ENCODE data around the gene IFIT5.

Gene IFIT5, protein sequence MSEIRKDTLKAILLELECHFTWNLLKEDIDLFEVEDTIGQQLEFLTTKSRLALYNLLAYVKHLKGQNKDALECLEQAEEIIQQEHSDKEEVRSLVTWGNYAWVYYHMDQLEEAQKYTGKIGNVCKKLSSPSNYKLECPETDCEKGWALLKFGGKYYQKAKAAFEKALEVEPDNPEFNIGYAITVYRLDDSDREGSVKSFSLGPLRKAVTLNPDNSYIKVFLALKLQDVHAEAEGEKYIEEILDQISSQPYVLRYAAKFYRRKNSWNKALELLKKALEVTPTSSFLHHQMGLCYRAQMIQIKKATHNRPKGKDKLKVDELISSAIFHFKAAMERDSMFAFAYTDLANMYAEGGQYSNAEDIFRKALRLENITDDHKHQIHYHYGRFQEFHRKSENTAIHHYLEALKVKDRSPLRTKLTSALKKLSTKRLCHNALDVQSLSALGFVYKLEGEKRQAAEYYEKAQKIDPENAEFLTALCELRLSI

DNA sequence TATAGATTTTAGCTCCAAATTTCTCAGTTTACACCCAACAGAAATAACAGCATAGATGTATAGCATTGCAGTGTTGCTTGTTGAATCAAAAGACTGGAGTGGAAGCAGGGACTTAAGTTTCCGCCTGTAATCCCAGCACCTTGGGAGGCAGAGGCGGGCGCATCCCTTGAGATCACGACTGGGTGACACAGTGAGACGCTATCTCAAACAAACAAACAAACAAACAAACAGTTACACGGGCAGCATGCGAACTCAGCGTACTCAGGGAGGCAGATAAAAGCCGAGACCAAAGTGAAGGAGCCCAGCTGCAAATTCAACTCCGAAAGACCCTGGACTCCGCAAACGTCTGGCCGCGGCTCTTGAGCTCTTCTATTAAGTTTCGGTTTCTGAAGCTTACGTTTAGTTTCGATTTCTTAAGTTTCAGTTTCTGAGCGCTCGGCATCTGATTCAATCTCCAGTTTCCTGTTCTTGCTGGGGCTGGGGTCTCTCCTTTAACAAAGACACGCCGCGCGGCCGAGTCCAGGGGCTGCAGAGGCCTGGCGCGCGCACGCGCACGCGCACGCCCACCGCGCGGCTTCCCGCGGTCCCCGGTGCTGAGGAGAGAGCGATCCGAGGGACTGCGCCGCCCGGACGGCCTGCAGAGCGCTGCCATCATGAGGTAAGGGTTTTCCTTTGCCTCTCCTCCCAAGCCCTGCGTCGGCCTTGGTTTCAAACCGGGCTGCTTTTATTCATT lies at the start of gene IFIT5:
Gene IFIT5, plus strand, starts transcription at position 423 of the 733 bp plus-strand sequence. Its CDS starts 231 bp downstream, at position 654.
- peak within 1 kb of the TSS; percentile 38 for H3K27ac ChIP-seq

DNA sequence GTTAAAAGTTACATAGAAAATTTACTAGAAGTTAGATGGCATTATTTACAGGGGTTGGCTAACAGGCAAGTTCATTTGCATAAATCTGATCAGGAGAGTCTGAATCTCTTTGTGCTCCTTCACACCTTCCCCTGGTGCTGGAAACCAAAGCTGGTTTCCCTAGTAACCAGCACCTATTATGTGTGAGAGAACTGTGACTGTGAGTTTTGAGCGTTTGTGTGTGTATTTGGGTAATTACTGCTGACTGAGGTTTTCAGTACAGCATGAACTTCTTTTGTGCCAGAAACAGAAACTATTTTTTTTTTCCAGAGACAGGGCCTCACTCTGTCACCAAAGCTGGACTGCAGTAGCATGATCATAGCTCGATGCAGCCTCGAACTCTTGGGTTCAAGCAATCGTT lies 46.8 kb upstream of the IFIT5 start:
- no peak overlapping the region for H3K27ac ChIP-seq
- no peak for TF ChIP-seq ZFX (IDR thresholded peaks at IDR 0.05)
- TF ChIP-seq, protein P1, sequence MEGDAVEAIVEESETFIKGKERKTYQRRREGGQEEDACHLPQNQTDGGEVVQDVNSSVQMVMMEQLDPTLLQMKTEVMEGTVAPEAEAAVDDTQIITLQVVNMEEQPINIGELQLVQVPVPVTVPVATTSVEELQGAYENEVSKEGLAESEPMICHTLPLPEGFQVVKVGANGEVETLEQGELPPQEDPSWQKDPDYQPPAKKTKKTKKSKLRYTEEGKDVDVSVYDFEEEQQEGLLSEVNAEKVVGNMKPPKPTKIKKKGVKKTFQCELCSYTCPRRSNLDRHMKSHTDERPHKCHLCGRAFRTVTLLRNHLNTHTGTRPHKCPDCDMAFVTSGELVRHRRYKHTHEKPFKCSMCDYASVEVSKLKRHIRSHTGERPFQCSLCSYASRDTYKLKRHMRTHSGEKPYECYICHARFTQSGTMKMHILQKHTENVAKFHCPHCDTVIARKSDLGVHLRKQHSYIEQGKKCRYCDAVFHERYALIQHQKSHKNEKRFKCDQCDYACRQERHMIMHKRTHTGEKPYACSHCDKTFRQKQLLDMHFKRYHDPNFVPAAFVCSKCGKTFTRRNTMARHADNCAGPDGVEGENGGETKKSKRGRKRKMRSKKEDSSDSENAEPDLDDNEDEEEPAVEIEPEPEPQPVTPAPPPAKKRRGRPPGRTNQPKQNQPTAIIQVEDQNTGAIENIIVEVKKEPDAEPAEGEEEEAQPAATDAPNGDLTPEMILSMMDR (conservative IDR thresholded peaks at IDR 0.05): no peak

More for the DNA sequence above, at the start of gene IFIT5:
- TF ChIP-seq, protein P1 (conservative IDR thresholded peaks at IDR 0.05): no peak
- TF ChIP-seq ZFX (IDR thresholded peaks at IDR 0.05): peak; percentile 55

DNA sequence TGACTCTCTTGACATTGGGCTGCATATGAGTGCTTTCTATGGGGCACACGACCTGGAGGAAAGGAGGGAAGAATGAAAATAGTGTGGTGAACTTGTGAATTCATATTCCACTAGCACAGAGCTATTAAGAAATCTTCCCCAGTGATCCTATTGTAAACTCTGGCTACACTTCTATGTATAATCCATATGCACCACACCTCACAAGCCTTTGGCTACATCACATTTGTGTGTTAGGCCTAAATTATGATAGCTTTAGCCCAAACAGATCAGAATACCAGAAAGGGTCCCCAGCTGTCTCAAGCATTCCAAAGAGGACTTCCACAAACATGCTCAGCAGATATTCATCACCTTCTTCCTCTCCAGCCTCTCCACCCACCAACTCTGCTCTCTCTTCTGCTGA lies 46.2 kb upstream of the IFIT5 start:
- TF ChIP-seq ZFX (IDR thresholded peaks at IDR 0.05): no peak
- TF ChIP-seq, protein P1 (conservative IDR thresholded peaks at IDR 0.05): no peak
- no peak overlapping the region for H3K27ac ChIP-seq

DNA sequence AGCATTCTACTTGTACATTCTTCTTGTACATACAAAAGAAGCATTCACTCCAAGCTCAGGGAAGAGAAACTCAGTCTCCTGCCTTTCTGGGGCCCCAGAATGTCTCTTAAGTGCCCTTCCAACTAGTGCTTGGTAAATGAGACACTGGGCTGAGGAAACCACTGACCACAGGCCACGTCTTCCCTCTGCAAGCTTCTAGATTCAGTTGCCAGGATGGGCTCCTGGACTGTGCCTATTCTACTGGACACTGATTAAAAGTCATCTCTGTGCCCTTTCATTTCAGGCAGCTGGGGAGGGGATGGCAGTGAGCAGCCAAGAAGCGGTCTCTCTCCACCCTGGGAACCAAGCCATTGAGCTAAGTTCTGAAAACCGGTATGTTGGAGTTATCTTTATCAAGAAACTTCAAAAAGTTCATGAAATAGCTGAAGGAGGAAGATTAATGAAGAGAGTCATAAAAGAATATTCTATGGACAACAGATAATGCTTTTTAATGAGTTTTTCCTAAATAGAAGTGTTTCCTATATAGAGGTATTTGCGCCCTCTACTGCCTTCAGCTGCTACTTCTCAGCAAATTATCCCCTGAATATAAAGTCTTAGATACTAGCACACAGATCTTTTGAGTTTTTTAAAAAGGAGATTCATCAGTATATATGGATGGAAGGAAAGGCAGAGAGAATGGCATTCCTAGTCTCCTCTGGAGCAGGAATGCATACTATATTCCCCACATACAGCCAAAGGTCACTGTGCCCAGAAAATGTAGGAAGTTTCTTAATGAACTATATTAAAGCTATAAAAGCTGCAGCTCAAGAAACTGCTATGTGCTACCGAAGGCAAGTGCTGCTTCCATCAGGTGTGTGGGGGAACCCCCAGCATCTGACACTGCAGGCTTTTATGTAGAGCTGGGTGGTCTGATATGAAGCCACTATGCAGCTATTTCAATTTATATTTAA lies 44.9 kb upstream of the IFIT5 start:
- TF ChIP-seq ZFX (IDR thresholded peaks at IDR 0.05): no peak
- TF ChIP-seq, protein P1 (conservative IDR thresholded peaks at IDR 0.05): peak; percentile 37
- no peak overlapping the region for H3K27ac ChIP-seq

DNA sequence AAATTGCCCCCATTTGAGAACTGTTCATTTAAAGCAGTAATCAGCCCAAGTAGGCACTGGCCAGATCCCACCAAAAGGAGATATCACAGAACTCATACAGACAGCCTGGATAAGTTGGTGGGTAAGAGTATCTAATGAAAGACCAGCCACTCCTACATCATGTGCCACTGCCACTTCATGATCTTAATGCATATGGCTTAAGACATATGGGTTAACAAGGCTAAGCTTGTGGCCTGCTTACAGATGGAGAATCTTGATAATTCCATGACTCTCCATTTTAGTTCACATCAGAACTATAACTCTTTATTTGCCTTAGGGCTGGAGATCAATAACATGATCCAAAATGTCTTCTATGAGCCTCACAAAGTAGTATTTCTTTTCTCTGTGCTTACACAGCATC lies 43.3 kb upstream of the IFIT5 start:
- TF ChIP-seq, protein P1 (conservative IDR thresholded peaks at IDR 0.05): no peak
- TF ChIP-seq ZFX (IDR thresholded peaks at IDR 0.05): no peak
- H3K27ac ChIP-seq: no peak overlapping the region

DNA sequence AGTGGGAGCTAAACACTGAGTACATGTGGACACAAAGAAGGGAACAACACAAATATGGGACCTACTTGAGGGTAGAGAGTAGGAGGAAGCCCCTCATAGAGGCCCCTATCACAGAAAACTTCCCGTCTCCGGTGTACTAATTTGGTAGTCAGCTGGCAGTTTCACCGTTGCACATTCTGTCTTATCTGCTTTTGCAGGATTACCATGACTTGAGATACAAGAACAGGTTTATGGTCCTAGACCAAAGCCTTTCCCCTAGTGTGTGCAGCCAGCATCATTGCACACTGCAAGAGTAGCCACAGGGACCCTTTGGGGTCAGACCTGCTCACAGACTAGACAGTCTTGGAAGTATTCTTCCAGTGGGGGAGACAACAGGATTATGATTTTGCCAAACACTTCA lies 42.4 kb upstream of the IFIT5 start:
- TF ChIP-seq, protein P1 (conservative IDR thresholded peaks at IDR 0.05): no peak
- no peak for TF ChIP-seq ZFX (IDR thresholded peaks at IDR 0.05)
- H3K27ac ChIP-seq: no peak overlapping the region
